HepG2 (cell line): ENCODE measurements around the gene CASD1. TPM values are rescaled to one million over a fixed set of nuclear protein-coding genes. Genes with fewer than 3 reads are reported as not detected.

Experiments used
- ATAC-seq: fragments of 200-7000 bp; cut with Tn5 transposase; 3 replicates; pipeline ENCODE4 v1.9.1; 2020; ENCODE audit warnings: mild to moderate bottlenecking, moderate library complexity
- Bru-seq: library from RNA; stranded (reverse); fragments of 400-500 nt; gene quantifications from one replicate; lab custom pipeline; 2021; lab: Mats Ljungman, UMichigan
- BruChase-seq, 2 experiments: library from RNA; stranded (reverse); fragments of 400-500 nt; gene quantifications; one replicate each; lab custom pipeline; 2021; lab: Mats Ljungman, UMichigan
- BruUV-seq: library from RNA; stranded (reverse); fragments of 400-500 nt; replicated peaks from 2 replicates; lab custom pipeline; 2021; lab: Mats Ljungman, UMichigan
- CTCF ChIA-PET: fragments of 300-600 bp; formaldehyde crosslinking; extraction: SDS; loops from one replicate; lab custom pipeline; 2021; ENCODE audit warnings: low total read pairs, inconsistent platforms, low intra/inter-chr PET ratio; lab: Yijun Ruan, JAX
- POLR2A ChIA-PET: fragments of 350-600 bp; sonication (Branson Sonifier 250); formaldehyde crosslinking; loops from one replicate; lab custom pipeline; 2020; ENCODE audit warnings: antibody characterized with exemption, inconsistent platforms; lab: Yijun Ruan, JAX
- DNase-seq: peaks from one replicate; pipeline ENCODE4 v3.0.0-alpha.2; 2015; ENCODE audit warnings: low spot score
- FAIRE-seq: peaks from 3 replicates; lab custom pipeline; 2011; peaks lifted over from hg19 to GRCh38; lab: Jason Lieb, UNC
- H2AFZ ChIP-seq: one replicate; pipeline ENCODE4 v1.6.1; 2011; ENCODE audit warnings: low read length, inconsistent platforms
- H3K27ac ChIP-seq: fragments of 300-600 bp; 3 replicates; pipeline ENCODE4 v1.8.0; 2011; ENCODE audit warnings: mixed run types, mild to moderate bottlenecking, mixed read lengths, low read length, inconsistent platforms; ENCODE audit not compliant: insufficient read depth; ENCODE audit errors: extremely low read length
- H3K27me3 ChIP-seq, 2 experiments: fragments of 200-600 bp in 1 of 2; 2 replicates in 1 of 2; 3 replicates in 1 of 2; pipeline versions ENCODE4 v1.6.0 to v1.8.0; 2011; ENCODE audit warnings: low read length in 2 of 2, mild to moderate bottlenecking in 2 of 2, moderate library complexity in 2 of 2, inconsistent platforms in 1 of 2; ENCODE audit not compliant: insufficient read depth in 2 of 2, control insufficient read depth in 1 of 2
- H3K36me3 ChIP-seq, 2 experiments: fragments of 200-600 bp in 1 of 2; replicated peaks in 1 of 2; 2 replicates in 1 of 2; 3 replicates in 1 of 2; pipeline versions ENCODE4 v1.5.1 to v1.8.0; 2011; ENCODE audit warnings: low read length in 2 of 2, inconsistent platforms in 1 of 2; ENCODE audit not compliant: insufficient read depth in 2 of 2, control insufficient read depth in 1 of 2
- H3K4me1 ChIP-seq: 2 replicates; pipeline ENCODE4 v1.5.1; 2012; ENCODE audit warnings: low read length, inconsistent platforms; ENCODE audit not compliant: insufficient read depth
- H3K4me2 ChIP-seq: 2 replicates; pipeline ENCODE4 v1.6.0; 2011; ENCODE audit warnings: low read depth, low read length, inconsistent platforms
- H3K4me3 ChIP-seq, 3 experiments: fragments of 200-600 bp in 1 of 3; sonication (generic), shearing (Covaris generic) in 1 of 3; replicated peaks in 1 of 3; 2 replicates each; pipeline ENCODE4 v1.5.1; 2011 to 2016; ENCODE audit warnings: low read length in 3 of 3, inconsistent platforms in 2 of 3, low read depth in 2 of 3, mild to moderate bottlenecking in 2 of 3, control low read depth in 1 of 3, mixed read lengths in 1 of 3; ENCODE audit not compliant: insufficient read depth in 1 of 3
- H3K79me2 ChIP-seq: one replicate; pipeline ENCODE4 v1.6.1; 2011; ENCODE audit warnings: low read length, inconsistent platforms; ENCODE audit not compliant: insufficient read depth
- H3K9ac ChIP-seq: 2 replicates; pipeline ENCODE4 v1.6.0; 2011; ENCODE audit warnings: mild to moderate bottlenecking, low read depth, low read length, inconsistent platforms; ENCODE audit not compliant: insufficient read depth
- H3K9me3 ChIP-seq: 2 replicates; pipeline ENCODE4 v1.5.1; 2012; ENCODE audit warnings: mild to moderate bottlenecking, low read length
- H4K20me1 ChIP-seq: 2 replicates; pipeline ENCODE4 v1.6.0; 2011; ENCODE audit warnings: inconsistent platforms, mild to moderate bottlenecking, low read length, moderate library complexity; ENCODE audit not compliant: insufficient read depth
- BRCA1 ChIP-seq: sonication (generic); formaldehyde crosslinking; IDR thresholded peaks from 2 replicates; pipeline ENCODE4 v1.4.0; 2020; ENCODE audit warnings: missing genetic modification reagents
- EEA1 ChIP-seq: sonication (generic); formaldehyde crosslinking; IDR thresholded peaks from 2 replicates; pipeline ENCODE4 v1.5.1; 2020; ENCODE audit warnings: mild to moderate bottlenecking, missing genetic modification reagents, borderline replicate concordance
- ELF1 ChIP-seq: sonication (generic); formaldehyde crosslinking; IDR thresholded peaks from 2 replicates; pipeline ENCODE4 v1.4.0; 2020; ENCODE audit warnings: missing genetic modification reagents
- GPN1 ChIP-seq: sonication (generic); formaldehyde crosslinking; IDR thresholded peaks from 2 replicates; pipeline ENCODE4 v1.5.1; 2020; ENCODE audit warnings: missing genetic modification reagents, borderline replicate concordance
- MTF2 ChIP-seq: sonication (generic); formaldehyde crosslinking; IDR thresholded peaks from 2 replicates; pipeline ENCODE4 v1.5.0; 2020; ENCODE audit warnings: missing genetic modification reagents, borderline replicate concordance
- PHF21A ChIP-seq: sonication (generic); formaldehyde crosslinking; IDR thresholded peaks from 2 replicates; pipeline ENCODE4 v1.5.0; 2020; ENCODE audit warnings: mild to moderate bottlenecking, missing genetic modification reagents
- SMARCE1 ChIP-seq: fragments of 450-650 bp; IDR thresholded peaks from 2 replicates; pipeline ENCODE4 v1.6.1; 2017; ENCODE audit warnings: borderline replicate concordance
- ZMYM4 ChIP-seq: sonication (generic); formaldehyde crosslinking; IDR thresholded peaks from 2 replicates; pipeline ENCODE4 v1.8.1; 2023; ENCODE audit warnings: mild to moderate bottlenecking, missing genetic modification reagents
- ZNF180 ChIP-seq: sonication (generic); formaldehyde crosslinking; IDR thresholded peaks from 2 replicates; pipeline ENCODE4 v1.4.0; 2020; ENCODE audit warnings: low read depth, missing genetic modification reagents, borderline replicate concordance
- ZNF234 ChIP-seq: sonication (generic); formaldehyde crosslinking; conservative IDR thresholded peaks from 2 replicates; pipeline ENCODE4 v1.5.1; 2020; ENCODE audit warnings: mild to moderate bottlenecking, missing genetic modification reagents
- ZNF282 ChIP-seq: fragments of 450-650 bp; IDR thresholded peaks from 2 replicates; pipeline ENCODE4 v1.6.1; 2018; ENCODE audit not compliant: partially characterized antibody
- WGBS: methylation state at CpG from one replicate; pipeline ENCODE4 v1.1.6; 2017; ENCODE audit warnings: low lambda C conversion rate; 5-methylcytosine and 5-hydroxymethylcytosine counted together
- in situ Hi-C: cut with HindIII; loops from 2 replicates; pipeline ENCODE4 v1.10.0; 2017; ENCODE audit warnings: low pct_unique_long_range_greater_than_20kb; ENCODE audit not compliant: extremely low pct_ligation_motif_present
- intact Hi-C: fragments of 100-400 bp; cut with micrococcal nuclease; formaldehyde crosslinking; loops from one replicate; pipeline ENCODE4 v1.10.0; 2022; ENCODE audit not compliant: unreplicated experiment
- long read RNA-seq, 2 experiments: library from RNA in 1 of 2; library from polyadenylated mRNA in 1 of 2; stranded (forward) in 1 of 2; unstranded in 1 of 2; transcript quantifications; one replicate each; pipeline ENCODE4 v2.0.0, GENCODE V29; 2019 to 2022
- polyA minus RNA-seq, 3 experiments: library from RNA; depleted of rRNA, polyadenylated mRNA; stranded (reverse); fragments of >200 nt; gene quantifications; 2 replicates each; pipeline ENCODE4 v1.2.3, GENCODE V29; 2011; ENCODE audit warnings: low replicate concordance in 1 of 3
- polyA plus RNA-seq, 8 experiments: library from polyadenylated mRNA; depleted of rRNA in 3 of 8; stranded (reverse) in 7 of 8; unstranded in 1 of 8; fragments of >200 nt; fragmentation: Illumina TruSeq in 4 of 8; extraction: Trizol in 4 of 8; gene quantifications; 2 replicates each; pipeline versions ENCODE4 v1.2.1 to v1.2.3, GENCODE V29; 2011 to 2016; ENCODE audit warnings: low read depth in 4 of 8, missing spikeins in 1 of 8, mixed read lengths in 1 of 8; ENCODE audit not compliant: insufficient read depth in 1 of 8
- total RNA-seq, 5 experiments: library from RNA; depleted of rRNA; stranded (reverse); fragments of >200 nt; fragmentation: Illumina TruSeq; extraction: Trizol; gene quantifications; 2 replicates each; pipeline ENCODE4 v1.2.3, GENCODE V29; 2016; ENCODE audit warnings: low read depth in 1 of 5
- TF ChIP-seq, protein P1 (sequence below): sonication (generic); formaldehyde crosslinking; IDR thresholded peaks from 2 replicates; pipeline ENCODE4 v1.4.0; 2020; ENCODE audit warnings: missing genetic modification reagents, borderline replicate concordance

The CASD1 gene
- total RNA-seq (2016; rRNA removed; fragmentation: Illumina TruSeq; extraction: Trizol) (21.4 and 22.9 TPM in 2 replicates), polyA plus RNA-seq (2011; rRNA removed) (23.4 and 32.6 TPM in 2 replicates), polyA minus RNA-seq (2011; rRNA and poly(A)+ RNA removed; ENCODE audit: low replicate concordance) (2.8 and 71.7 TPM in 2 replicates), Bru-seq, nascent RNA (percentile 90 among the genes with signal in this experiment), BruChase-seq, experiment 1, labeled RNA remaining after a 6-hour chase (percentile 87 among the genes with signal in this experiment), BruChase-seq, experiment 2, labeled RNA remaining after a 2-hour chase (percentile 92 among the genes with signal in this experiment)
- 5.9 and 7.0 TPM in 2 replicates for total RNA-seq (2016; cell fraction: cytosol; rRNA removed; fragmentation: Illumina TruSeq; extraction: Trizol; ENCODE audit: low read depth)
- 20.4 and 23.2 TPM in 2 replicates for total RNA-seq (2016; cell fraction: insoluble cytoplasmic fraction; rRNA removed; fragmentation: Illumina TruSeq; extraction: Trizol)
- total RNA-seq (2016; cell fraction: membrane; rRNA removed; fragmentation: Illumina TruSeq; extraction: Trizol): 19.4 and 21.4 TPM in 2 replicates
- total RNA-seq (2016; cell fraction: nucleus; rRNA removed; fragmentation: Illumina TruSeq; extraction: Trizol): 39.3 and 40.4 TPM in 2 replicates
- 8.4 and 15.0 TPM in 2 replicates for polyA plus RNA-seq (2011; cell fraction: cytosol; rRNA removed)
- 19.1 and 24.4 TPM in 2 replicates for polyA plus RNA-seq (2011; cell fraction: nucleus; rRNA removed)
- 19.1 and 25.0 TPM in 2 replicates for polyA plus RNA-seq (2012)
- 5.4 and 5.6 TPM in 2 replicates for polyA plus RNA-seq (2016; cell fraction: cytosol; fragmentation: Illumina TruSeq; extraction: Trizol; ENCODE audit: low read depth)
- 17.4 and 18.3 TPM in 2 replicates for polyA plus RNA-seq (2016; cell fraction: insoluble cytoplasmic fraction; fragmentation: Illumina TruSeq; extraction: Trizol; ENCODE audit: low read depth)
- 10.1 and 12.8 TPM in 2 replicates for polyA plus RNA-seq (2016; cell fraction: membrane; fragmentation: Illumina TruSeq; extraction: Trizol; ENCODE audit: low read depth)
- 47.6 and 48.1 TPM in 2 replicates for polyA plus RNA-seq (2016; cell fraction: nucleus; fragmentation: Illumina TruSeq; extraction: Trizol; ENCODE audit: insufficient read depth, low read depth)
- polyA minus RNA-seq (2011; cell fraction: cytosol; rRNA and poly(A)+ RNA removed): 24.5 and 24.8 TPM in 2 replicates
- 89.6 and 113 TPM in 2 replicates for polyA minus RNA-seq (2011; cell fraction: nucleus; rRNA and poly(A)+ RNA removed)
- long read RNA-seq, experiment 1: 0 reads
- long read RNA-seq, experiment 2, partial matches to known transcripts: 3 of 14 reads
- long read RNA-seq, experiment 2, other reads (novel, unspliced or antisense): 11 of 14 reads

DNA sequence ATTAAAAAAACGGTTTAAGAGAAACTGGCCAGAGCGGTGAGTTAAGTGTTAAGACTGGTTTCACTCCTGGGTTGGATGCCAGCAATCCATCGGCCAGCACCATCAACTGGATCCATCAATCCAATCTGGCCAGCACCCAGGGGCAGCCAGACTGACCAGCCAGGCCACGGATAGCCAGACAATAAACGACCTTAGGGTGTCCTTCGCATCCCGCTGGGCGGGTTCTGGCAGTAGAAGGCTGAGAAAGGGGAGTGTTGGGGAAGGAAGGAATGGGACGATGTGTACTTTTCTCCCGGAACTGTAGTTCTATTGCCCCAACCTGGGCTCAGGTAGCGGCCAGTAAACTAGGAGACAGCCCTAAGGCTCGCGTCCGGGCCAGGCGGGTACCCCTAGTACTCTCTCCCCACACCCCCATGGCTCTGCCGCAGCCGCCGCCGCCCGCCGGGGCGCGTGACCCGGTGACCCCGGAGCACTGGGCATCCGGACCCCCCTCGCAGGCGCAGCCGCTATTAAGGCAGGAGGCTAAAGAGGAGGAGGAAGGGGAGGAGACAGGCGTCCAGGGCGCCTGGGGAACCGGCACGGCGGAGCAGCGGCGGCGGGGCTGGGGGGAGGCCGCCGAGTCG is at the start of gene CASD1:
TSS of gene CASD1 (plus strand) at position 546 of the 623 bp plus-strand sequence. CDS start 276 bp downstream, outside the sequence.
- Histone ChIP-seq H4K20me1 (peaks cover 4% of the 10 kb centered on the region), H3K79me2 (peaks cover 42% of the 10 kb centered on the region), H3K9ac (peak within 1 kb of the TSS; percentile 96), H3K36me3 (no peaks in the 10 kb centered on the region), H3K27me3 (no peaks in the 10 kb centered on the region), H3K4me1 (peaks cover 71% of the 10 kb centered on the region), H2AFZ (no peak within 1 kb of the TSS), H3K9me3 (no peaks in the 10 kb centered on the region), H3K4me3 (peak within 1 kb of the TSS; percentile 66 to 83 (median 83)), H3K27ac (peak within 1 kb of the TSS; percentile 96), H3K4me2 (peak within 1 kb of the TSS; percentile 82)
- CTCF ChIA-PET: interaction anchor here (0.7 kb wide), 1 partner anchor 60 kb away, joined by 3 read pairs; no protein-coding TSS in a partner anchor
- BruUV-seq: TSS peak; percentile 78
- POLR2A ChIA-PET: interaction anchor here (2.4 kb wide), 1 partner anchor 146 kb away, joined by 7 read pairs; the partner anchor contains the start of gene SGCE
- 4% methylated on average over 21 of the region's 40 CpGs for WGBS
- DNase-seq (peak; percentile 33), ATAC-seq (peak; percentile 56), FAIRE-seq (peak; percentile 12)
- intact Hi-C loops: no loop called here
- in situ Hi-C loops: no loop called here
- no peak for TF ChIP-seq SMARCE1
- peak; percentile 57 for TF ChIP-seq PHF21A (CRISPR knock-in tag)
- TF ChIP-seq, protein P1, sequence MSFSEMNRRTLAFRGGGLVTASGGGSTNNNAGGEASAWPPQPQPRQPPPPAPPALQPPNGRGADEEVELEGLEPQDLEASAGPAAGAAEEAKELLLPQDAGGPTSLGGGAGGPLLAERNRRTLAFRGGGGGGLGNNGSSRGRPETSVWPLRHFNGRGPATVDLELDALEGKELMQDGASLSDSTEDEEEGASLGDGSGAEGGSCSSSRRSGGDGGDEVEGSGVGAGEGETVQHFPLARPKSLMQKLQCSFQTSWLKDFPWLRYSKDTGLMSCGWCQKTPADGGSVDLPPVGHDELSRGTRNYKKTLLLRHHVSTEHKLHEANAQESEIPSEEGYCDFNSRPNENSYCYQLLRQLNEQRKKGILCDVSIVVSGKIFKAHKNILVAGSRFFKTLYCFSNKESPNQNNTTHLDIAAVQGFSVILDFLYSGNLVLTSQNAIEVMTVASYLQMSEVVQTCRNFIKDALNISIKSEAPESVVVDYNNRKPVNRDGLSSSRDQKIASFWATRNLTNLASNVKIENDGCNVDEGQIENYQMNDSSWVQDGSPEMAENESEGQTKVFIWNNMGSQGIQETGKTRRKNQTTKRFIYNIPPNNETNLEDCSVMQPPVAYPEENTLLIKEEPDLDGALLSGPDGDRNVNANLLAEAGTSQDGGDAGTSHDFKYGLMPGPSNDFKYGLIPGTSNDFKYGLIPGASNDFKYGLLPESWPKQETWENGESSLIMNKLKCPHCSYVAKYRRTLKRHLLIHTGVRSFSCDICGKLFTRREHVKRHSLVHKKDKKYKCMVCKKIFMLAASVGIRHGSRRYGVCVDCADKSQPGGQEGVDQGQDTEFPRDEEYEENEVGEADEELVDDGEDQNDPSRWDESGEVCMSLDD (CRISPR knock-in tag): peak; percentile 22; the same call in 1 of the 2 replicates
- TF ChIP-seq ELF1 (CRISPR knock-in tag): peak; percentile 36; the same call in 1 of the 2 replicates
- TF ChIP-seq GPN1: no peak
- TF ChIP-seq ZNF234 (CRISPR knock-in tag): no peak; the same call in 1 of the 2 replicates
- TF ChIP-seq MTF2 (CRISPR knock-in tag): no peak
- TF ChIP-seq ZMYM4 (CRISPR knock-in tag): no peak
- TF ChIP-seq ZNF180 (CRISPR knock-in tag): no peak
- TF ChIP-seq BRCA1 (CRISPR knock-in tag): no peak
- no peak for TF ChIP-seq ZNF282
- peak; percentile 61; the same call in 1 of the 2 replicates for TF ChIP-seq EEA1 (CRISPR knock-in tag)
